SHP77 treated with DMSO at 0.1 percent for 48 hours (cell line): Measurements from ENCODE around the gene STAT5B.

Source experiments
- DNase-seq: peaks from one replicate; lab custom pipeline; 2025; lab: John Stamatoyannopoulos, UW

Gene STAT5B

GRCh38 chr17:42178817-42179216 lies 97.4 kb downstream of the STAT5B start:
- peak; percentile 4 for DNase-seq

- DNase-seq, result no peak
Measured at GRCh38 chr17:42177684-42178083, 98.5 kb downstream of the STAT5B start.

GRCh38 chr17:42174126-42174783 lies 101.9 kb downstream of the STAT5B start:
- no peak for DNase-seq

- DNase-seq, result no peak
Measured at GRCh38 chr17:42171831-42172230, 104.4 kb downstream of the STAT5B start.

GRCh38 chr17:42169351-42169750 lies 106.8 kb downstream of the STAT5B start:
- no peak for DNase-seq

- no peak for DNase-seq
Measured at GRCh38 chr17:42167807-42168206, 108.4 kb downstream of the STAT5B start.

GRCh38 chr17:42166196-42166763 lies 109.9 kb downstream of the STAT5B start:
- DNase-seq, result no peak

- DNase-seq, result no peak
Measured at GRCh38 chr17:42165751-42166150, 110.4 kb downstream of the STAT5B start.

GRCh38 chr17:42163696-42164407 lies 112.3 kb downstream of the STAT5B start:
- DNase-seq, result no peak

GRCh38 chr17:42163113-42163512 lies 113.1 kb downstream of the STAT5B start:
- DNase-seq, result no peak

- no peak for DNase-seq
Measured at GRCh38 chr17:42160531-42160910, 115.7 kb downstream of the STAT5B start.

GRCh38 chr17:42159796-42160530 lies 116.2 kb downstream of the STAT5B start:
- no peak for DNase-seq

- DNase-seq, result no peak
Measured at GRCh38 chr17:42155614-42156045, 120.6 kb downstream of the STAT5B start.

- DNase-seq, result no peak
Measured at GRCh38 chr17:42153919-42154742, 122.1 kb downstream of the STAT5B start.
